ENCODE measurements around the gene FBXO10.

DNA sequence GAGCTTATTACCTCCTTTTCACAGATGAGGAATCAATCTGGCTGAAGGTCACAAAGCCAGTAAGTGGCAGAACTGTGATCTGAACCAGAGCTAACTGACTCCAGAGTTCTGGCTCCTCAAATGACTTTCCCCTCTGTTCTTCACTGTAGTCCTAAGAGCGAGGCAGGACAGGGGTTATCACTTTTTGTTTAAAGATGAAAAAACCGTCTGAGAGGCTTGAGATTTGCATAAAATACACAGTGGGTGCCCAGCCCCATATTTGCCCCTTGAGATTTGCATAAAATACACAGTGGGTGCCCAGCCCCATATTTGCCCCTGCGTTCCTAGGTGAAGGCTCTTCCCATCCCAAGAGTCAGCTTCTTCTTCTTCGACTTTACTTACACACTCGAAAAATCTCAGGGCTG, 667 bp downstream of the FBXO10 start:
- TF ChIP-seq, protein P1, sequence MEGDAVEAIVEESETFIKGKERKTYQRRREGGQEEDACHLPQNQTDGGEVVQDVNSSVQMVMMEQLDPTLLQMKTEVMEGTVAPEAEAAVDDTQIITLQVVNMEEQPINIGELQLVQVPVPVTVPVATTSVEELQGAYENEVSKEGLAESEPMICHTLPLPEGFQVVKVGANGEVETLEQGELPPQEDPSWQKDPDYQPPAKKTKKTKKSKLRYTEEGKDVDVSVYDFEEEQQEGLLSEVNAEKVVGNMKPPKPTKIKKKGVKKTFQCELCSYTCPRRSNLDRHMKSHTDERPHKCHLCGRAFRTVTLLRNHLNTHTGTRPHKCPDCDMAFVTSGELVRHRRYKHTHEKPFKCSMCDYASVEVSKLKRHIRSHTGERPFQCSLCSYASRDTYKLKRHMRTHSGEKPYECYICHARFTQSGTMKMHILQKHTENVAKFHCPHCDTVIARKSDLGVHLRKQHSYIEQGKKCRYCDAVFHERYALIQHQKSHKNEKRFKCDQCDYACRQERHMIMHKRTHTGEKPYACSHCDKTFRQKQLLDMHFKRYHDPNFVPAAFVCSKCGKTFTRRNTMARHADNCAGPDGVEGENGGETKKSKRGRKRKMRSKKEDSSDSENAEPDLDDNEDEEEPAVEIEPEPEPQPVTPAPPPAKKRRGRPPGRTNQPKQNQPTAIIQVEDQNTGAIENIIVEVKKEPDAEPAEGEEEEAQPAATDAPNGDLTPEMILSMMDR (IDR thresholded peaks at IDR 0.05) = no peak
- no peak for TF ChIP-seq POLR2A (IDR thresholded peaks at IDR 0.05)
